ENCODE data around the gene CCL27. TPM values are rescaled to one million over a fixed set of nuclear protein-coding genes. Genes with fewer than 3 reads are reported as not detected.

The CCL27 gene
- total and polyA plus RNA-seq, 7 donors = 0.63 TPM; not detected in 6

DNA sequence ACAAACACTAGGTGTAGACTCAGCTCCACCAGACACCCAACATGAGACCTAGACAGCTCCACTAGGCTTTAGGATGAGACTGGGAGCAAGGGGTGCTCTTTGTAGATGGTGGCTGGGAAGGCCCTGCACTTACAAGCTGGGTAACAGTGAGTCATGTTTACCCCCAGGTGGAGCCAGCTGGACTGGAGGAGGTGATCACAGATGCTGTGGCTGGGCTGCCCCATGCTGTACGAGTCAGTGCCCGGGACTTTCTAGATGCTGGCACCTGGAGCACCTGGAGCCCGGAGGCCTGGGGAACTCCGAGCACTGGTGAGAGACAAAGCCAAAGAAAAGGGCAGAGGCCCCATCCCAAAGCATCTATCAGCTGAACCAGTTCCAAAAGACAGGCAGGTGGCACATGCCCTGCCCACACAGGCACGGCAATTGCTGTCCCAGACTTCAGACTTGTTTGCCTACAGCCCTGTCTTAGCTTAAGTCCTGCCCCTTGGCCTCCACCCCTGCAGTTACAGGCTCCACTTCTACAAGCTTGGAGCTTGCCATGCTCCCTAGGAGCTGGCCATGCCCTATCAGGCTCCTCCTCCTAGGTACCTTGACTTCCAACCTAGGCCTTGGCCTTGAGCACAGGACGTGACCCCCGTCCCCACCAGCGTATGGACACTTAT, 2.7 kb downstream of the CCL27 start:
- intact Hi-C loops (cut with DNase I) = loop anchor here (10.0 kb wide), 1 partner anchor 1085 kb away; the partner anchor contains the start of genes GBA2 and RGP1
- Histone ChIP-seq H3K27me3 (no peaks in the 10 kb centered on the region), H3K4me3 (no peak overlapping the region), H3K27ac (no peak overlapping the region), H3K9me3 (no peaks in the 10 kb centered on the region), H3K36me3 (peaks cover 0 to 50% (median 13%) of the 10 kb centered on the region in 4 donors), H3K4me1 (peaks cover 0 to 28% (median 17%) of the 10 kb centered on the region in 4 donors)
- TF ChIP-seq POLR2AphosphoS5 (IDR thresholded peaks at IDR 0.05) (no peak), EP300 (IDR thresholded peaks at IDR 0.05) (no peak), POLR2A (IDR thresholded peaks at IDR 0.05) (no peak)
- TF ChIP-seq, protein P1, sequence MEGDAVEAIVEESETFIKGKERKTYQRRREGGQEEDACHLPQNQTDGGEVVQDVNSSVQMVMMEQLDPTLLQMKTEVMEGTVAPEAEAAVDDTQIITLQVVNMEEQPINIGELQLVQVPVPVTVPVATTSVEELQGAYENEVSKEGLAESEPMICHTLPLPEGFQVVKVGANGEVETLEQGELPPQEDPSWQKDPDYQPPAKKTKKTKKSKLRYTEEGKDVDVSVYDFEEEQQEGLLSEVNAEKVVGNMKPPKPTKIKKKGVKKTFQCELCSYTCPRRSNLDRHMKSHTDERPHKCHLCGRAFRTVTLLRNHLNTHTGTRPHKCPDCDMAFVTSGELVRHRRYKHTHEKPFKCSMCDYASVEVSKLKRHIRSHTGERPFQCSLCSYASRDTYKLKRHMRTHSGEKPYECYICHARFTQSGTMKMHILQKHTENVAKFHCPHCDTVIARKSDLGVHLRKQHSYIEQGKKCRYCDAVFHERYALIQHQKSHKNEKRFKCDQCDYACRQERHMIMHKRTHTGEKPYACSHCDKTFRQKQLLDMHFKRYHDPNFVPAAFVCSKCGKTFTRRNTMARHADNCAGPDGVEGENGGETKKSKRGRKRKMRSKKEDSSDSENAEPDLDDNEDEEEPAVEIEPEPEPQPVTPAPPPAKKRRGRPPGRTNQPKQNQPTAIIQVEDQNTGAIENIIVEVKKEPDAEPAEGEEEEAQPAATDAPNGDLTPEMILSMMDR (IDR thresholded peaks at IDR 0.05) = no peak
- WGBS, 2 donors = 24 to 79% methylated on average over 8 of the region's 8 CpGs
- no peak for DNase-seq

DNA sequence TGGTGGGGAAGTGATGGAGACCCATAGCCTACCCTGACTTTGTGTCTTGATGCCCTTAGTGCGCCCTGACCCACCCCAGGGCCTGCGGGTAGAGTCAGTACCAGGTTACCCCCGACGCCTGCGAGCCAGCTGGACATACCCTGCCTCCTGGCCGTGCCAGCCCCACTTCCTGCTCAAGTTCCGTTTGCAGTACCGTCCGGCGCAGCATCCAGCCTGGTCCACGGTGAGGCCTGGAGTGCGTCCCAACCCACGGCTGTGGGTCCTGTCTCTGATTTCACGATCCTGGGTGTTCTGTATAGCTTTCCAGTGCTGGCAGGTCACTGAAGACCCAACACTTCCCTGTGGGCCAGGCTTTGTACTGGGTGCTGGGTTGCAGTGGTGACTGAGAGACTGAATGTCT, 4.0 kb downstream of the CCL27 start:
- Histone ChIP-seq H3K4me3 (no peak overlapping the region), H3K27me3 (no peaks in the 10 kb centered on the region), H3K36me3 (peaks cover 0 to 50% (median 13%) of the 10 kb centered on the region in 4 donors), H3K27ac (no peak overlapping the region), H3K9me3 (no peaks in the 10 kb centered on the region), H3K4me1 (peaks cover 0 to 31% (median 23%) of the 10 kb centered on the region in 4 donors)
- intact Hi-C loops (cut with DNase I) = no loop called here
- TF ChIP-seq, protein P1 (IDR thresholded peaks at IDR 0.05) = no peak
- no peak for TF ChIP-seq EP300 (IDR thresholded peaks at IDR 0.05)
- TF ChIP-seq POLR2AphosphoS5 (IDR thresholded peaks at IDR 0.05) = no peak
- no peak for TF ChIP-seq POLR2A (IDR thresholded peaks at IDR 0.05)
- WGBS, 2 donors = 92 to 94% methylated on average over 14 of the region's 14 CpGs
- no peak for DNase-seq

DNA sequence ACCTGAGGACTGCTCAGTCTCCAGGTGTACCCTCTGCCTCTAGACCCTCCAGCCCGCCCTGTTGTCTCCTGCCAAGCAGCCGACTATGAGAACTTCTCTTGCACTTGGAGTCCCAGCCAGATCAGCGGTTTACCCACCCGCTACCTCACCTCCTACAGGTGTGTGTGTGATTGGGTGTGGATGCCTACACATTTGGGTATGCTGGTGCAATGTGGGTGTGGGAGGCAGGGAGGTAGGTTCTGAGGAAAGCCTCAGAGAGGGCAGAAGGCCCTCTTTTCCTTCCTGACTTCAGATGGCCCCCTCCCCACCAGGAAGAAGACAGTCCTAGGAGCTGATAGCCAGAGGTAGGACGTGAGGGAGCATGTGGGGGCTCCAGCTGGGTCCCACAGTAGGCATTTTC, 5.5 kb downstream of the CCL27 start:
- intact Hi-C loops (cut with DNase I) = no loop called here
- WGBS, 2 donors = 89 to 92% methylated on average over 5 of the region's 5 CpGs
- TF ChIP-seq, protein P1 (IDR thresholded peaks at IDR 0.05) = no peak

DNA sequence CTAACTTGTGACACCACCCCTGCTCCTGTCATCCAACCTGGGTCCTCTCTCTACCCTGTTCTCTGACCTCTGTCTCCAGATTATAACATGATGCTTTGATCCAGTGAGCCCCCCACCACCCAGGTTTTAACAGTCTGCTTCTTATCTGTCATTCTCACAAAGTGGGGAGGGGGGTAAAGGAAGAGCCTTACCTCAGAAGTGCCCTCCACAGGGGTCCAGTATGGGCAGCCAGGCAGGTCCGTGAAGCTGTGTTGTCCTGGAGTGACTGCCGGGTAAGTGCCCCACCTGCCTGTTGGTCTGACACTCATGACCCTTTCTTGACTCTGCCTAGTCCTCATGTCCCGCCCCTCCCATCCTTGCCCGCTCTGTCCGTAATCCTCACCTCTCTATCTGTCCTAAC, 7.1 kb downstream of the CCL27 start:
- DNase-seq = no peak
- peaks cover 0 to 61% (median 50%) of the 10 kb centered on the region in 4 donors for H3K4me1 ChIP-seq
- H3K4me3 ChIP-seq = peak overlapping the region in 1 of 4 donors; percentile 2
- no peaks in the 10 kb centered on the region for H3K9me3 ChIP-seq
- TF ChIP-seq, protein P1 (IDR thresholded peaks at IDR 0.05) = no peak
- TF ChIP-seq POLR2AphosphoS5 (IDR thresholded peaks at IDR 0.05) = no peak
- H3K27me3 ChIP-seq = no peaks in the 10 kb centered on the region
- intact Hi-C loops (cut with DNase I) = no loop called here
- H3K36me3 ChIP-seq = peaks cover 0 to 30% (median 8%) of the 10 kb centered on the region in 4 donors
- peak overlapping the region; percentile 83 to 91 (median 88) for H3K27ac ChIP-seq
- 84 to 87% methylated on average over 5 of the region's 5 CpGs for WGBS, 2 donors

More for the DNA sequence above, 5.5 kb downstream of the CCL27 start:
- Histone ChIP-seq H3K27ac (no peak overlapping the region), H3K9me3 (no peaks in the 10 kb centered on the region), H3K36me3 (peaks cover 0 to 41% (median 13%) of the 10 kb centered on the region in 4 donors), H3K4me1 (peaks cover 0 to 46% (median 37%) of the 10 kb centered on the region in 4 donors), H3K27me3 (no peaks in the 10 kb centered on the region), H3K4me3 (no peak overlapping the region)
- no peak for DNase-seq
